Left ventricle myocardium inferior (tissue), 1 donor: ENCODE measurements around the gene B4GALNT1. TPM values are rescaled to one million over a fixed set of nuclear protein-coding genes. Genes with fewer than 3 reads are reported as not detected.

Experiments
- DNase-seq: peaks from one replicate; pipeline ENCODE4 v3.0.0-alpha.2; 2020
- H3K27ac ChIP-seq: fragments of 200-600 bp; replicated peaks from 2 replicates; pipeline ENCODE4 v1.8.0; 2021
- H3K27me3 ChIP-seq: fragments of 200-600 bp; 2 replicates; pipeline ENCODE4 v1.8.0; 2021; ENCODE audit warnings: low read depth
- H3K36me3 ChIP-seq: fragments of 200-600 bp; 2 replicates; pipeline ENCODE4 v1.8.0; 2021
- H3K4me1 ChIP-seq: fragments of 200-600 bp; 2 replicates; pipeline ENCODE4 v1.8.0; 2021
- H3K4me3 ChIP-seq: fragments of 200-600 bp; 2 replicates; pipeline ENCODE4 v1.8.0; 2021; ENCODE audit warnings: mild to moderate bottlenecking, moderate library complexity
- H3K9me3 ChIP-seq: fragments of 200-600 bp; replicated peaks from 2 replicates; pipeline ENCODE4 v1.8.0; 2021
- intact Hi-C: fragments of 100-400 bp; cut with micrococcal nuclease; formaldehyde crosslinking; loops from one replicate; pipeline ENCODE4 v1.11.0; 2022
- total RNA-seq: library from RNA; stranded (reverse); fragmentation: NEBNext Ultra II Directional; extraction: Animal tissue kit (Norgen Biotek cat#: 25700); gene quantifications from one replicate; pipeline ENCODE4 v1.2.1, GENCODE V29; 2021
- TF ChIP-seq, protein P1 (sequence below): fragments of 200-600 bp; IDR thresholded peaks from 2 replicates; pipeline ENCODE4 v1.8.0; 2021; ENCODE audit warnings: antibody characterized with exemption, mild to moderate bottlenecking, borderline replicate concordance
- donor health status: DM: no; HTN: yes; CAD: no; lungs with severe emphysema.

The B4GALNT1 gene
- total RNA-seq, 1 donor from 2014 or later, result 4.7 TPM

DNA sequence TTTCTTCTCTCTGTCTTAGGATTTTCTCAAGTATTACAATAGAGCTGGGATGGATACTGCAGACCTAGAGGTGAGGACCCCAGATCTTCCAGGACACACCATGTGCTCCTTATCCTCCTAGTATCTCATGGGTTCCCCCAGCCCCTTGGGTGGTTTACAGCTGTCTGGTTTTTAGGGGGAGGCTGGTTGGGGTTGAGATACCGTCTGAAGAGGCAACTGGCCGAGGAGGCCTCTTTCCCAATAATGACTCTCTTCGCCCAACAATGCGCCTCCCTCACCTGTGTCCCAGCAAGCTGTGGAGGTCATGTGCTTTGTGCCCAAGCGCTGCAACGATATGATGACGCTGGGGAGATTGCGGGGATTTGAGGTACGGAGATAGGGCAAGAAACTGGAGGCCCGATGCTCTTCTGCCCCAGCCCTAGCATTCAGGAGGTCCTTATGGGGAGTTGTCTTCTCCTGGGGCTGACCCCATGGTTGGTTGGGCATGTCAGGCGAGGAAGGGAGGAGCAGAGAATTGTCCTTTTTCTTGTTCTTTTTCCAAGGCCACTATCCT lies 18.0 kb downstream of the B4GALNT1 start:
- Histone ChIP-seq H3K36me3 (peaks cover 29% of the 10 kb centered on the region), H3K9me3 (no peaks in the 10 kb centered on the region), H3K27ac (peak overlapping the region; percentile 78), H3K4me1 (peaks cover 85% of the 10 kb centered on the region), H3K4me3 (peak overlapping the region; percentile 87), H3K27me3 (peaks cover 26% of the 10 kb centered on the region)
- TF ChIP-seq, protein P1, sequence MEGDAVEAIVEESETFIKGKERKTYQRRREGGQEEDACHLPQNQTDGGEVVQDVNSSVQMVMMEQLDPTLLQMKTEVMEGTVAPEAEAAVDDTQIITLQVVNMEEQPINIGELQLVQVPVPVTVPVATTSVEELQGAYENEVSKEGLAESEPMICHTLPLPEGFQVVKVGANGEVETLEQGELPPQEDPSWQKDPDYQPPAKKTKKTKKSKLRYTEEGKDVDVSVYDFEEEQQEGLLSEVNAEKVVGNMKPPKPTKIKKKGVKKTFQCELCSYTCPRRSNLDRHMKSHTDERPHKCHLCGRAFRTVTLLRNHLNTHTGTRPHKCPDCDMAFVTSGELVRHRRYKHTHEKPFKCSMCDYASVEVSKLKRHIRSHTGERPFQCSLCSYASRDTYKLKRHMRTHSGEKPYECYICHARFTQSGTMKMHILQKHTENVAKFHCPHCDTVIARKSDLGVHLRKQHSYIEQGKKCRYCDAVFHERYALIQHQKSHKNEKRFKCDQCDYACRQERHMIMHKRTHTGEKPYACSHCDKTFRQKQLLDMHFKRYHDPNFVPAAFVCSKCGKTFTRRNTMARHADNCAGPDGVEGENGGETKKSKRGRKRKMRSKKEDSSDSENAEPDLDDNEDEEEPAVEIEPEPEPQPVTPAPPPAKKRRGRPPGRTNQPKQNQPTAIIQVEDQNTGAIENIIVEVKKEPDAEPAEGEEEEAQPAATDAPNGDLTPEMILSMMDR, result no peak
- intact Hi-C loops, result no loop called here
- DNase-seq, result no peak

DNA sequence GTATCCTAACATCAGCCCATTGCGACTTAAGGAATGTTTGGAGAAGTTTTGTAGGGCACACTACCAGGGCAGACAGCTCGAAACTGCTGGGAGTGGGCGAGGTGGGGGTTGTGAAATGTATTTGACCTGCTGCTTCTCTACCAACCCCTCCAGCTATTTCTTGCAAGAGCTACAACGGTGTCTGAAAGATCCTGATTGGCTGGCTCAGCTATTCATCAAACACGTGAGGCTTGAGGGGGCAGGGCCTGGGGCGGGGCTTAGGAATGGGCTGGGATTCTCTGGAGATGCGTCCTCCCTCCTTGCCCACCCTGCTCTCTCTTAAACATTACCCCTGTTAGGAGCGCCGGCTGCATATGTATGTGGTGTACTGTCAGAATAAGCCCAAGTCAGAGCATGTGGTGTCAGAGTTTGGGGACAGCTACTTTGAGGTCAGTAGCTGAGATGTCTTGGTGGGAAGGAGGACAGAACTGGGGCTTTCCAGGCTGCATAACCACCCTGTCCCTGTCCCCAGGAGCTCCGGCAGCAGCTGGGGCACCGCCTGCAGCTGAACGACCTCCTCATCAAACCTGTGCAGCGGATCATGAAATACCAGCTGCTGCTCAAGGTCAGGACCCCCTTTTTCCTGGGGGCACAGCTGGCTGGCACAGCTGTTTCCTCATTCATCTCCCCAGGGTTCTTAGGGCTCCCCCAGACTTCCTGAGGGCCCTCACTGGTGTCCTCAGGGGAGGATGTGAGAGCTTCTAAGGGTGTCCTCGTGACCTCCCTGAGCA lies 18.6 kb downstream of the B4GALNT1 start:
- H3K9me3 ChIP-seq, result no peaks in the 10 kb centered on the region
- peak overlapping the region; percentile 87 for H3K4me3 ChIP-seq
- H3K36me3 ChIP-seq, result peaks cover 29% of the 10 kb centered on the region
- H3K27ac ChIP-seq, result peak overlapping the region; percentile 46
- peak; percentile 47 for DNase-seq
- peaks cover 85% of the 10 kb centered on the region for H3K4me1 ChIP-seq
- H3K27me3 ChIP-seq, result peaks cover 19% of the 10 kb centered on the region
- TF ChIP-seq, protein P1, result no peak
- intact Hi-C loops, result no loop called here

DNA sequence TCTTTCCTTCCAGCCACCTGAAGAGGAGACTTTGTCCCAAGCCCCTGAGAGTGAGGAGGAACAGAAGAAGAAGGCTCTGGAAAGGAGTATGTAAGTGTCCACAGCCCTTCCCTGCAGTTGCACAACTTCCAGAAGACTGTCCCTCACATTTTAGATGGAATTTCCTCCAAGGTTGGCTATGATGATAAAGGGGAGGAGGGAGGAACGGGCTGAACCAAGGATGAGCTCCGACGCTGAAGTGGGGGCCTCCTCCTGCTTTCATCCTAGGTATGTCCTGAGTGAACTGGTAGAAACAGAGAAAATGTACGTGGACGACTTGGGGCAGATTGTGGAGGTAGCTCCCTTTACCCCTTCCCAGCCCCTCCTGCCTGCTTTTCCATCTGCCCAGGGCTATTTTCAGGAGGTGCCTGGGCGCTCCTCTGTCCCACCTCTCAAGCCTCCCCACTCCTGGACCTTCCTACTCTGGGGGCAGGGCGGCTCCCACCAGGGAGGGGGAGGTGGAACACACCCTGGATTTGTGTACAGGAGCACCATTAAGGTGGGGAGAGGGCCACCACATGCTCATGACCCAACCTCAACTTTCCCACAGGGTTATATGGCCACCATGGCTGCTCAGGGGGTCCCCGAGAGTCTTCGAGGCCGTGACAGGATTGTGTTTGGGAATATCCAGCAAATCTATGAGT lies 19.4 kb downstream of the B4GALNT1 start:
- Histone ChIP-seq H3K4me1 (peaks cover 88% of the 10 kb centered on the region), H3K9me3 (no peaks in the 10 kb centered on the region), H3K27me3 (peaks cover 15% of the 10 kb centered on the region), H3K27ac (peak overlapping the region; percentile 90), H3K4me3 (peak overlapping the region; percentile 87), H3K36me3 (peaks cover 29% of the 10 kb centered on the region)
- intact Hi-C loops, result no loop called here
- TF ChIP-seq, protein P1, result no peak
- DNase-seq, result no peak

DNA sequence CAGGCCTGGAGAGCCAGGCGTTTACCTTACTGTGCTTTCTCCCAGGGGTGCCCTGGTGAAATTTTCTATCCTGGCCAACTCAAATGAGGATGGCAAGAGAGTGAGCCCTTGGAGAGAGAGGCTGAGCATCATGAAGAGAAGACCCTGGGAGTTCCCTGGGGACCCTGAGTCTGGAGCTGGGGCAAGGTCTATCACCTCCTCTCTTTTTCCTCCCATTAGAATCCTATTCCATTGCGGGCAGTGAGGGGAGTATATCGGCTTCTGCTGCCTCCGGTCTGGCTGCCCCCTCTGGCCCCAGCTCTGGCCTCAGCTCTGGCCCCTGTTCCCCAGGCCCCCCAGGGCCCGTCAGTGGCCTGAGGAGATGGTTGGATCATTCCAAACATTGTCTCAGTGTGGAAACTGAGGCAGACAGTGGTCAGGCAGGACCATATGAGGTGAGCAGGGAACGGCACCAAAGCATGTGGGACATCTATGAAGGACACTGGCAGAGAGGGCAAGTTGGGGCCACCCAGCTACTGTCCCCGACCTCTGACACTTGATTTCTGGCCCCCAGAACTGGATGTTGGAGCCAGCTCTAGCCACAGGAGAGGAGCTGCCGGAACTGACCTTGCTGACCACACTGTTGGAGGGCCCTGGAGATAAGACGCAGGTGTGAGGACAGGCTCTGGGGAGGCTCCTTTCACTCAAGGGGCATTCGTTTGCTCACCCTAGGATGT lies 20.1 kb downstream of the B4GALNT1 start:
- TF ChIP-seq, protein P1, result no peak
- Histone ChIP-seq H3K36me3 (peaks cover 29% of the 10 kb centered on the region), H3K9me3 (no peaks in the 10 kb centered on the region), H3K4me3 (peak overlapping the region; percentile 87), H3K27ac (peak overlapping the region; percentile 90), H3K27me3 (peaks cover 12% of the 10 kb centered on the region), H3K4me1 (peaks cover 91% of the 10 kb centered on the region)
- intact Hi-C loops, result no loop called here
- no peak for DNase-seq
